Hematopoietic multipotent progenitor cell treated with erythropoietin and hydrocortisone succinate and interleukin-3 and kit ligand, for 8 days (in vitro differentiated cells): ENCODE data around the gene MYNN.

Experiments used
- DNase-seq: peaks from one replicate; pipeline ENCODE4 v3.0.0-alpha.2; 2015

The MYNN gene

DNA sequence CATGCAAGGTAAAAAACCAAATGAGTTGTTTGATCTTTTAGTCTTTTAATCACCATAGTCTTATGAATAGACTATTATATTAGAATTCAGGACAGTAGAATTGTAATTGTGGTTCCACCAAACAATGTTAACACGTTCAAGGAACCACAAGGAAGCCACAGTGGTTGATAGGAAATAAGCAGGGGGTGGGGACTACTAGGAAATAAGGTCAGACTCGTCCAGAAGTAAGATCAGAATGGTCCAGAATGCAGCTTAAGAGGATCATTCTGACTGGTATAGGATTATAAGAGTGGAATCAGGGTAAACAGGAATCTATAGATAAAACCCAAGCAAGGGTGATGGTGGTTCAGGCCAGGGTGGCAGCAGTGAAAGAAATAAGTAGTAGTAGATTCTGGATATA lies 7.5 kb downstream of the MYNN start:
- no peak for DNase-seq

DNA sequence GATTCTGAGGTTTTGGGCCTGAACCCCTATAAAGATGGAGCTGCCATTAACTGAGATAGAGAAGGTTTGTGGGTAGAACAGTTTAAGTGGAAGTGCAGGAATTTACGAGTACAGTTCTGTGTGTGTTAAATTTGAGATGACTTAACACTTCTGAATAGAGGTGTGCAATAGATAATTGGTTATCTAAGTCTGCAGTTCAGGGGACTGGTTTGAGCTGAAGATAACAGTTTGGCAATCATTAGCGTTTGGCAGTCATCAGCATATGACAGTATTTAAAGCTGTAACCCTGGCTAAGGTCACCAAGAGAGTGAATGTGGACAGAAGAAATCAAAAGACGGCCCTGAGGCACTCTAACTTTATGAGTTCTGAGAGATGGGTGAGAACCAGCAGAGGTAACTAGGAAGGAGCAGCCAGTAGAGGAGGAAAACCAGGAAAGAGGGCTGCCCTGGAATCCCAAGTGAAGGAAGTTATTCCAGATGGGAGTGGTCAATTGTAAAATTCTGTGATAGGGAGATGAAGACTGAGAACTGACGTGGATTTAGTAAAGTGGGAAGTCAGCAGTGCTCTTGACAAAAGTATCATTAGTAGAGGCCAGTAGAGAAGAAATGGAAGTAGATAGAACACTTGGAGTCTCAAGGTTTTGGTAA lies 8.1 kb downstream of the MYNN start:
- DNase-seq = peak; percentile 95

DNA sequence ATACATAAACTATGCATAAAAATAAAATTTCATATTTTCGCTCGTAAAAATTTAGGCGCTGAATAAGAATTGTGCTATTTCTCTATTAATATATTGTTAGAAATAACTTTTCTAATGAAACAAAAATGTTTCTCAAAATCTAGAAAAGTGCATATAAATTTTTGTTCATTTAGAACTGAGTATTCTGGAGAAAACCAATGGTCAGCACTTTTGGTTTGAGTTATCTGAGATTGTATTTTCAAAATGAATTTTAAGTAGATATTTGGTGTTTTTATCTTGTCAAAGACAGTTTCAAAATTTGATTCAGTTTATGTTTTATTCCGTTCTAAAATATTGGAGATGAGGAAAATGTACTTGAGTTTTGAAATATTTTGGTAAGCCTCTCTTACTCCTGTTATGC lies 13.9 kb downstream of the MYNN start:
- no peak for DNase-seq

DNA sequence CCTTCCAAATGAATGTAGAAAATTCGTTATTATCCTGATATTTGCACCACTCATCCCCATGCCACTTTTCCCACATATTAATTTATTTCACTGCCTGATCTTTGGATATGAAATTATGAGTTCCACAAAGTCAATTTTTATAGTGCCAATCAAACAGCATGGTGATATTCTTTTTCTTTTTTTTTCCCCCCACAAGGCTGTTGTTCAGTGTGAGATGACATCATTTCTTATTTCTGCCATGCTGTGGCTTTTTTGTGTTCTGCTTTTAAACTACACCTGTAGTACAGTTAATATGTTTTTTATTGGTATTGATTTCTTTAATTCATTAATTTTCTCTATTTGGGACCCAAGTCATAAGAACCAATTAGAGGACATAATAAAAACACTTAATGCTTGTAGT lies 14.6 kb downstream of the MYNN start:
- no peak for DNase-seq

DNA sequence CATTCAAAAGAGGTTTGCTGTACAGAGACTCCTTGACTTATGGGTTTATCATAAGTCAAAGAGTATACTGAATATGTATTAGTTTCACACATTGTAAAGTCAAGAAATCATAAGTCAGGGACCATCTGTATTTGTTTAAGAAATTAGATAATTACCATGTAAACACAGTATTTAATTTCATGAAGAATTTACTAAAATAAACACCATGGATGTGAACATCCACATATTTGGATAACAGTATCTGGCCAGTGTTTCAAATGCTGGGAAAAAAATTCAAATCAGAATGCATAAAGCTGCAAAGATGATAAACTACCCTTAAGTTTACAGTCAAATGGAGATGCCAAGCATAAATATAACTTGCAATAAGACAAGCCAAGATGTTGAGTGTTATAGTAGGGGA lies 17.0 kb downstream of the MYNN start:
- no peak for DNase-seq

DNA sequence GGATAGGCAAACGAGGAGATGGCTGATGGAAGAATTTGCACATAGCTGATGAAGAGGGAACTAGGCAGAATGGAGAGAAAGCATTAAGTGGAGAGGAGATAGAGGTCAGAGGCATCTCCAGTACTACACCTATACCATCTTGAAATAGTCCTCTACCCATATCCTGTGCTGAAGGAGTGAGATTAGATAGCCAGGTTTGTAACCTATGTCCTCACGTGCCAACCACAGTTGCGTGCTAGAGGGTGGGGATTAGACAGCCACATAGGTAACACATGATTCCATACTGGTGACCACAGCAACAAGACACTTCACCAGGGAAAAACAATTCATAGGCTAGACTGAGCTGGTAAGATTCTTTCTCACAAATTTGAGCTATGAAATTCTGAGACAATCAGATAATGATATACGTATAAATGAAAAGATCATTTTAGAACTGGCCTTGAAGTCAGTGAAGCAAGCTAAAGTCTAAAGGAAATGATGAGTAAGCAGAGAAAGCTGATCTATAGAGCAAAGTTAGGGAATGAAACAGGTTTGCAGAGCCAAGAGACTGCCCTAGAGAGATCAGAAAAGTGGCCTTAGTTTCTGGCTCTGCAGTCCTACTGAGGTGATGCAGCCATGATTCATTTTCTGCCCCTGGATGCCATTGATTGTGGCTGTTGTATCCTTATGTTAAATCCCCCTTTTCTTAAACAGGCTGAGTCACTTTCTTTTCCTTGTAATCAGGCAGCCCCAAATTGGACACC lies 17.7 kb downstream of the MYNN start:
- no peak for DNase-seq

DNA sequence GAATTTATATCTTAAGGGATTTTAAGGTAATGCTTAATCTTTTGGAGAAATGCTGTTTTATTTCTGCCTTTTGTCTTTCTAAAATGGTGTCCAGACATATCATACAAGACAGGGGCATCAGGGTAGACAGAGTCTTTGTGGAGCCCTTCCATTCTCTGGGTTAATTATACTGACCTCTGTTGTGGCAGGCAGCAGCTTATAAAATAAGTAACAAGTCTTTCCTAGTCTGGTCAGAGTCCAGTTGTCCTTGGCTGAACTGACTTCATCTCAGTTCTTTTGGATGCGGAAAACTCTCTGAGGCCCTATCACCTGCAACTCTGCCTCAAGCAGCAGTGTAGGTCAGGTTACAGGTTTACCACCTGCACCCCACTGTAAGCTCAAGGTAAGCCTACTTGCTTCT lies 19.2 kb downstream of the MYNN start:
- DNase-seq = no peak

DNA sequence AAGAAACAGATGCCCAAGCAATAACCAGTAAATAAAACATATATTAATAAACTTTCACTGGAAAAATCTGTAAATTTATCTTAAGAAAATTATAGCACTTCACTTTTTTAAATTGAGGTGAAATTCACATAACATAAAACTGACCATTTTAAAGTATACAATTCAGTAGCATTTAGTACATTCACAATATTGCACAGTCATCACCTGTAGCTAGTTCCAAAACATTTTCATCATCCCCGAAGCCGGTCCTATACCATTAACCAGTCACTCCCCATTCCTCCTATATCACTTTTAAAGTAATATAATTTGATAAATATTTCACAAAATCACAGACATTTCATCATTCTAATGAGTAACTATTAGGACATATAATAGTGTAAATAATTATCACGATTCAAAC lies 31.5 kb downstream of the MYNN start:
- no peak for DNase-seq

DNA sequence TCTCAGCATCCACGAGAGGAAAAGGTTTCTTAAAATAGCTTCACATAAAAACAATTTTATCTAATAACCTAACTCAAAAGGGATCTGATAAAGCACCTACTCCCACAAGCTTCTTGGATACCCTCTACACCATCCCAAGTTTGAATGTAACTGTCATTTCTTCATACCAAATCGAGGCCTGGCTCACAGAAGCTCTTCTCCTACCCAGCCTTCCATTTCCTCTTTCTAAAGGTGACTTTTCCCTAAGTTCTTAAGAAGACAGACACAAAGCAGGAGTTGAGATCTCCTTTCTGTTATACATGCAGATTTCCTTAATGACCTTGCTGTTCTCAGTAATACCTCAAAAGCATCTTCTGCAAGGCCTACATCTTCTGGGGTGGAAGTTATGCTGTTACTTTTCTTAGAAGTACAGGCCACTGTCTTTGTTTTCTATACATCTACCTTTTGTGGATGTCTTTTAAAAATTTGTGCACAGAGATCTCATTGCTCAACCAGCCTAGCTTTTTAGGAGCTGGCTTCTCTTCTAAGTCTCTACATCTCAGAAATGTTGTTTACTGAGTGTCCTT lies 36.1 kb downstream of the MYNN start:
- no peak for DNase-seq

DNA sequence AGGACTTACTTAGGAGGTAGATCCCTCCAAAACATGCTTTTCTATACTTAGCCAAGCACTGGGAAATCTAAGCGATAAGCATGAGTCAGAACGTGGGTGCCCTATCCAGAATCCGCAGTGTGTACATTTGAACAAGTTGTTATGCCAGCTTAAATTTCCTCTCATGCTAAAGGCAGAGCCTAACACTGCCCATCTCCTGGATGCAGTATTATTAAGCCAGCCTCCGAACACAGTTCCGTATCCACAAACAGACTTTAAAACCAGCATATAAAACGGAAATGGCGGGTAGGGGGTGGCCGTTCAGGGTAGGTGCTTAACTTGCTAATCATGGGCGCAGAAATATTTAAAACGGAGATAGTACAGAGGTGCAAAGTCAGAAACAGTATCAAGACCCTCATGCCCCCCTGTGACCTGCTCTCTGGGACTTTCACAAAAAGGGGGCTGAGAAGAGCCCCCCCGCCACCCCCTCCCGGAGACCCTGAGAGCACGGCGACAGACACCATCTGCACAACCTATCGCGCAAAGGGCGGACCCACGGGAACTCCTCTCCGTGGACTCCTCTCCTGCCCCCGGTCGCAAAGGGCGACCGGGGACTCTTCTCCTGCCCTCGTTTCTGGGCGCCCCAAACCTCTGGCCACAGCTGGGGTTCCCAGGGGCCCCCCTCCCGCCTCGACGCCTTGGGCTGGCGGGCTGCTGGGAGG lies 38.6 kb downstream of the MYNN start:
- DNase-seq = peak; percentile 79

DNA sequence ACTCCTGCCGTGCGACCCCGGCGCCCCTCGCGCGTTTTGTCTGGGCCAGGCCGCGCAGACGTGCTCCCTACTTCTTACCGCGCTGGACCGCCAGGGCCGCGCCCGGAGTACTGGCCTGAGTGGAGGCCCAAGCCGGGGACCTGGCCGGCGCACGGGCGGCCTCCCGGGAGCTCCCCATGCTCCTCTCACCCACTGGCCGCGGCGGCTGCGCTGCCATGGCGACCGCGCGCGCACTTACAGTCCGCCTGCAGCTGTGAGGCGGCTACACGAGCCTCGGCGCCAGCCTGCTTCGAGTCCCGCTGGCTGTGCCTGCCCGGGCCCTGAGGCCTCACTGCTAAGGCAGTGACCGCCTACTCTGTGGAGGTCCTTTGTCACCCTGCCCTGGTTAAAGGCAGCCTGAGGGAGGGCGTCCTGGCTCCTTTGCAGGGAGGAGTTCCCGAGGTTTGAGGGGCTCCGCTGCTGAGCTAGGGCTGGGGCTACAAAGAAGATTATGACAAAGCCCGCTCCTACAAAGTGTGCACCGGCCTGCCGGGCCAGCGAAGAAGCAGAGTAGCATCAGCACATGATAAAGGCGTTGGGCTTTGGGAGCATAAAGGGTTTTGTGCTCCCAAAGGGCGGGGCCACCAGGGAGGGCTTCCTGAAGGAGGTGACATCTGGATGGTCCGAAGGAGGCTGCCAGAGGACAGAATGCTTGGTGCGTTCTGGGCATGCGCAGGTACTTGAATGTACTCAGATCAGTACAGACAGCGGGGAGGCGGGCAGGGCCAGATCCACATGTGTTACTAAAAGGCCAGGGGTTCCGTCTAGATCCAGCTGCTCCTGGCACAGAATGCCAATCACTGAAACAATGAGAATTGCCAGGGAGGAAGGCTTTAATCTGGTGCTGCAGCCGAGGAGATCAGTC lies 39.4 kb downstream of the MYNN start, which contains the start of the genes LRRC34 and LRRIQ4:
Gene LRRC34, minus strand, starts transcription at position 573 of the 904 bp plus-strand sequence. Its CDS starts 356 bp downstream, at position 217.
Gene LRRIQ4, plus strand, starts transcription at position 539 of the 904 bp plus-strand sequence. CDS start 9,052 bp downstream, outside the sequence.
- DNase-seq = peak; percentile 93

DNA sequence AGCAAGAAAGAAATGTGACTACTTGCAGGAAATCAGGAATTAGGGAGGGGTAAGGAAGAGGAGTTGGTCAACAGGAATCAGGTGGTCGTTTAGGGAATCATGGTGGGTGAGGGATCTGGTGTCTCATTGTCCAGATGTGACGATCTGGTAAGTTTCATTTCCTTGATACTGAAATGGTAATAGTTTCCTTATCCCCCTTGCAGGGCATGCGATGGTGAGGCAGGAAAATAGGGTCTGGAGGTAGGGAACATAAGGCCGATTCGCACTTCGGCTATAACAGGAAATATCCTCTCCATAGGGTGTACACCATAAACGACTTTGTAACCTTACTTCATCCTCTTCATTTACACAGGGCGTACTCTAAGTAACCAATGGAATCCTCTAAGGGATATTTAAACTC lies 40.1 kb downstream of the MYNN start:
- no peak for DNase-seq

DNA sequence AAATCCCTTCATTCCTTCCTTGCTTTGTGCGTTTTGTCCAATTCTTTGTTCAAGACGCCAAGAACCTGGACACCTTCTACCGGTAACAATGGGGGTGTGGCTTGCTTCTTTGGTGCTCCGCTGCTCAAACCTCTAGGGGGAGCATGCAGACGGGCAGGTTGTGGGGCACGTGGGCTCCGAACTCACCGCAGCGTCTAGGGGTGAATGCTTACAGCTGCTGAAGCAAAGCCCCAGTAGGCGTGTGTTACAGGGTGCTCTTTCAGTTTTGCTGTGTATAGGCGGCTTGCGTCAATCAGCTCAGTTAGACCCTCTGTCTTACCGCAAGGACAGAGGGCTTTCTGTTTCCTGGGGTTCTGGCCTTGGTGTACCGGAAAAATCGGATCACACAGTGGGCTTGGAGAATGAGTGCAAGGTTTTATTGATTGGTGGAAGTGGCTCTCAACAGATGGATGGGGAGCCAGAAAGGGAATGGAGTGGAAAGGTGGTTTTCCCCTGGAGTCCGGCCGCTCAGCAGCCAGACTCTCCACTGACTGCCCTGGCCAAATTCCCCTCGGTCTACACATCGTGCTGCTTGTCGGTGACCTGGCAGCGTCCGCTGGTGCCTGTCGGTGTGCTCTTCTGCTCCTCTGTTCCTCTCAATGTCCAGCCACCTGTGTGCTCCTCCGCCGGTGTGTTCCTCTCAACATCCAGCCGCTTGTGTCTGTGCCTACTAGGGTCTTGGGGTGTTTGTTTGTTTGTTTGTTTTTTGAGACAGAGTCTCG lies 40.7 kb downstream of the MYNN start:
- peak; percentile 85 for DNase-seq

DNA sequence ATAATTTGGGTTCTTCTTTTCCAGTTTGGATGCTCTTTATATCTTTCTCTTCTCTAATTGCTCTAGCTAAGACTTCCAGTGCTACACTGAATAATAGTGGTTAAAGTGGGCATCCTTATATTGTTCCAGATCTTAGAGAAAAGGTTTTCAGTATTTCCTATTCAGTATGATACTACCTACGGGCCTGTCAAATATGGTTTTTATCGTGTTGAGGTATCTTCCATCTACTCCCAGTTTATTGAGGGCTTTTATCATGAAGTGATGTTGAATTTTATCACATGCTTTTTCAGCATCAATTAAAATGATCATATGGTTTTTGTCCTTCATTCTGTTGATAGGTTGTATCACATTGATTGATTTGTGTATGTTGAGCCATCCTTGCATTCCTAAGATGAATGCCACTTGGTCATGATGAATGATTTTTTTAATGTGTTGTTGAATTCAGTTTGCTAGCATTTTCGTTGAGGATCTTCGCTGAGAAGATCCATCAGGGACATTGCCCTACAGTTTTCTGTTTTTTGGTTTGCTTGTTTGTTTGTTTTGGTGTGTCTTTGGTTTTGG lies 42.5 kb downstream of the MYNN start:
- no peak for DNase-seq

DNA sequence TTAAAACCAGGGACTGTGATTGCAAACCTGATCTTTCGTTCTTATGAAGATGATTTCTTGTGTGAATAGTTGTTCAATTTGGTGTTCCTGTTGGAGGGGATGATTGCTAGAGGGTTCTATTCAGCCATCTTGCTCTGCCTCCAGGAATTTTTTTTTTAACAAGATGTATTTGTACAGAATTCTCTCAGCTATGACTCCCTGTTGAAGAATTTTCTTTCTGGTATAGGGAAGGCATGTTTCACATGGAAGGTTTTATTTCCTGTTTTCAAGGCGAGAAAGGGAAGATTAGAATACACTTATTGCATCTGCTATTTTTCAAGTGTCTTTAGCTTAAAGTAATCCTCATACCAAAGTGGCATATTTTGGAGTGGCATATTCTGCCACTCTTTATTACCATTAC lies 45.1 kb downstream of the MYNN start:
- no peak for DNase-seq

DNA sequence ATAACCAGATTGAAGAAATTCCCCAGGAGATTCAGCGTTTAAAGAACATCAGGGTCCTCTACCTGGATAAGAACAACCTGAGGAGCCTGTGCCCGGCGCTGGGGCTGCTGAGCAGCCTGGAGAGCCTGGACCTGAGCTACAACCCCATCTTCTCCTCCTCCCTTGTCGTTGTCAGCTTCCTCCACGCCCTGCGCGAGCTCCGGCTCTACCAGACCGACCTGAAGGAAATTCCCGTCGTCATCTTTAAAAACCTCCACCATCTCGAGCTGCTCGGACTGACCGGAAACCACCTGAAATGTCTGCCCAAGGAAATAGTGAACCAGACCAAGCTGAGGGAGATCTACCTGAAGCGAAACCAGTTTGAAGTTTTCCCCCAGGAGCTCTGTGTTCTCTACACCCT lies 48.9 kb downstream of the MYNN start:
- DNase-seq = no peak

DNA sequence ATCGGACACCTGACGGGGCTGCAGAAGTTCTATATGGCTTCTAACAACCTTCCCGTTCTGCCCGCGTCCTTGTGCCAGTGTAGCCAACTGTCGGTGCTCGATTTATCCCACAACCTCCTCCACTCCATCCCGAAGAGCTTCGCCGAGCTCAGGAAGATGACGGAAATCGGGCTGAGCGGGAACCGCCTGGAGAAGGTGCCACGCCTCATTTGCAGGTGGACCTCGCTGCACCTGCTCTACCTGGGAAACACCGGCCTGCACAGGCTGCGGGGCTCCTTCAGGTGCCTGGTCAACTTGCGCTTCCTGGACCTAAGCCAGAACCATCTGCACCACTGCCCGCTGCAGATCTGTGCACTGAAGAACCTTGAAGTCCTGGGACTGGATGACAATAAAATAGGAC lies 49.3 kb downstream of the MYNN start:
- no peak for DNase-seq

DNA sequence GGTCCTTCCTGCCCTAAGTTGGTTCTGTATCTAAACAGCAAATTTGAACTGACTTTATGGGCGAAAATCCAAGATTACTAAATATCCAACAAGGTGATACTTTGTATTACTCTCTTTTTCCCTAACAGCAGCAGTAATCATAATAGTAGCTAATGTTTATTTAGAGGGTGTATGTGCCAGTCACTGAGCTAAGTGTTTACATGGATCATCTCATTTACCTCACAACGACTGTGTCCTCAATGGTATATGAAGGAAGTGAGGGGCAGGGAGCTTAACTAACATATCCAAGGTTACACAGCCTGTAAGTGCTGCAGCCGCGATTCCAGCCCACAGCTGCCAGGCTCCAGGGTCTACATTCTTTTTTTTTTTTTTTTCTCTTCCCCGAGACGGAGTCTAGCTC lies 49.8 kb downstream of the MYNN start:
- no peak for DNase-seq

DNA sequence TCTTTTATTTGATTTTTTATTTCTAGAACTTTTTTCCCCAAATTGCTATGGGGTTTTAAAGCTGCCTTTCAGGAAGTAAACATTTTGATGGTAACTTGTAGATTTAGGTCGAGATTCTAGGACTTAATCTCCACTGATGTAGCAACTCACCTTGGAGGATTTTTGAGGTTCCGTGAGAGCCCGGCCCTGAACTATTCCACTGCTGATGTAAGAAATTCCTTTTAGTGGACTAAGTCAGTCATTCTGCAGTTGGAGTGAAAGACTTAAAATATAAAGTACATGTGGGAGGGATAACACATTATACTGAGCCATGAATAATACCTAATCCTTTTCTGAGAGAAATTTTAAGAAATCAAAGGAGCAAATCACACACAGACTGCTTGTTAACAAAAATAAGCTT lies 52.1 kb downstream of the MYNN start:
- DNase-seq = no peak

DNA sequence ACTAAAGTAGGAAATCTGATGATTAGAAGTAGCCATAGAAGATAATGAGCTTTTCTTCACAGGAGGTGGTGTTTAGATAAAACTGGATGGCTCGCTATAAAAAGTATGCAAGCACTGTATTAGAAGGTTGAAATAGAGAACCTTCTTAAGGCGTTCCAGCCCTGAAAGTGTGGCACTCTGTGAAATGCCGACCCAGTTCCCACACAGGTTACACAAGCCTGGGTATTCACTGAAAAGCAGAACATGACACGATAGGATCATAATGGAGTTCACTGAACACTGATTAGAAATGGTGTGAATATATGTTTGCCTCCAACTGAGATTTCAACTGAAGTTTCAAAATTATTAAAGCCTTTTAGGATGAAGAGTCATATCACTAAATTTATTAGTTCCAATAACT lies 54.5 kb downstream of the MYNN start:
- DNase-seq = no peak

DNA sequence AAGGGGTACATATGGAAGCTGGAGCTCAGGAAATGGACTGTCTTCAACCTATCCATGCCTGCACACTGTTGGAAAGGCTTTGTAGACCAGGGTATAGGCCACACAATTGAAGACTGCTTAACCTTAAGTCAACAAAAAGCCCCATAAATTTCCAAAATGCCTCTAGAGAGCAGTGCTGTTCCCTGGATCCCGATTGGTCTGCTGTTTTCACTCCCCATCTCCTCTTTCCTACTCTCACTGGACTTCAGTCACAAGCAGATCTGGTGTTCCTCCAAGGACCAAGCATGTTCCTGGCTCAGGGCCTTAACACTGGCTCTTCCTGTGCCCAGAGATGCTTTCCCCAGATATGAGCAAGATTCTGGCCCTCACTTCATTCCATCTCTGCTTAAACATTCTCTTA lies 62.3 kb downstream of the MYNN start:
- DNase-seq = no peak
